Tongue (tissue), 2 donors: ENCODE measurements around the gene GLT1D1. TPM values are rescaled to one million over a fixed set of nuclear protein-coding genes. Genes with fewer than 3 reads are reported as not detected.
A peak's percentile ranks its signal among the peaks of the same experiment; 100 is the strongest.
"Not testable (repeated sequence)": the region's sequence is repeated elsewhere in the genome, so short reads cannot be mapped to it uniquely, and the experiment has no call there.

Experiments used
- DNase-seq: peaks from one replicate; pipeline ENCODE4 v3.0.0-alpha.2; 2015
- total RNA-seq: library from RNA; depleted of rRNA; stranded (reverse); fragments of >200 nt; gene quantifications from one replicate; pipeline ENCODE4 v1.2.3, GENCODE V29; 2014

Gene GLT1D1
- total RNA-seq, 1 donor from 2014 or later = 1.8 TPM

DNA sequence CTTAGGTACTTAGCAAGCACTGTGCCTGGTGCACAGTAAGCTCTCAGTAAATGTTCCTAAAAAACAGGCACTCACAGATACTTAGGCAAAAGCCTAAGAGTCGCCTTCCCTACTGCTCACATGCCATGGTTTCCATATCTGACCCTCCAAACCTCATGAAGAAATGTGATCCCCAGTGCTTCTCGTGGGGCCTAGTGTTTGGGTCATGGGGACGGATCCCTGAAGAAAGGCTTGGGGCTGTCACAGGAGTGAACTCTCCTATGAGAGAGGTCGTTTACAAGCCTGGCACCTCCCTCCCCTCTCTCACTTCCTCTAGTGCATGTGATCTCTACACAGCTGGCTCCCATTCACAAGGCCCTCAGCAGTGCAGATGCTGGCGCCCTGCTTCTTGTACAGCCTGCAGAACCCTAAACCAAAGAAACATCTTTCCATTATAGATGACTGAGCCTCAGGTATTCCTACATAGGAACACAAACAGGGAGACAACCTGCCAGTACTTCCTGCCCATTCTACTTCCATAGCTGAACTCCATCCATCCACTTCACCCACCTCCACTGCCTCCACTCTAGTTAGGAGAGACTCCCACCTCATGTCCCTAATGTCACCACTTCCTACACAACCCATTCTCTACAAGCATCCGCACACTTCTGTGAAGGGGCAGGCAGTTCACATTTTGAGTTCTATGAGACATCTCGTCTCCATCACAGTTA is 32.4 kb upstream of the GLT1D1 start:
- no peak for DNase-seq

DNA sequence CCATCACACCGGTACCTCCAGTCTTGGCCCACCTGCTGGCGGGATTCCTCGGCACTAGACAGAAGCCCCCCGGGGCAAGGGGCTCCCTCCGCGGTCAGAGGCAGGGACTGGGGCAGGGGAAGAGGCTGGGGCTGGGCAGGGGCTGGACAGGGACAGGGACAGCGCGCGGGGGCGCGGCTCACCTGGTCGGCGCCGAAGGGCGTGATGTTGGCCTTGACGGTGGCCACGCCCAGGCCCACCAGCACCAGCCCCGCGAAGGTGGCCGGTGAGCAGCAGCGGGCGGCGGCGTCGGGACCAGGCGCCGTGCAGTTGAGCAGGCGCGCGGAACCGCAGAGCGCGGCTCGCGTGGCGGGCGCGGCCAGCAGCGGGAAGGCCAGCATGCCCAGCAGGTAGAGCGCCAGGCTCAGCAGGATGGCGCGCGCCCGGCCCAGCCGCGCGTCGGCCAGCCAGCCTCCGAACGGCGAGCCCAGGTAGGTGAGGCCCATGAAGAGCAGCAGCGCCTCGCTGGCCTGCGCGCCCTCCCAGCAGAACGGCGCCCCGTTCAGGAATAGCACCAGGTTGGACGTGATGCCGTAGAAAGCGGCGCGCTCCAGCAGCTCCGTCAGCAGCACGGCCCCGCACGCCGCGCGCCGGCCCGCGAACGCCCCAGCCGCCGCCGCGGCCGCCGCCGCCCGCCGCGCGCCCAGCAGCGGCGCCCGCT is 29.9 kb upstream of the GLT1D1 start:
- no peak for DNase-seq

DNA sequence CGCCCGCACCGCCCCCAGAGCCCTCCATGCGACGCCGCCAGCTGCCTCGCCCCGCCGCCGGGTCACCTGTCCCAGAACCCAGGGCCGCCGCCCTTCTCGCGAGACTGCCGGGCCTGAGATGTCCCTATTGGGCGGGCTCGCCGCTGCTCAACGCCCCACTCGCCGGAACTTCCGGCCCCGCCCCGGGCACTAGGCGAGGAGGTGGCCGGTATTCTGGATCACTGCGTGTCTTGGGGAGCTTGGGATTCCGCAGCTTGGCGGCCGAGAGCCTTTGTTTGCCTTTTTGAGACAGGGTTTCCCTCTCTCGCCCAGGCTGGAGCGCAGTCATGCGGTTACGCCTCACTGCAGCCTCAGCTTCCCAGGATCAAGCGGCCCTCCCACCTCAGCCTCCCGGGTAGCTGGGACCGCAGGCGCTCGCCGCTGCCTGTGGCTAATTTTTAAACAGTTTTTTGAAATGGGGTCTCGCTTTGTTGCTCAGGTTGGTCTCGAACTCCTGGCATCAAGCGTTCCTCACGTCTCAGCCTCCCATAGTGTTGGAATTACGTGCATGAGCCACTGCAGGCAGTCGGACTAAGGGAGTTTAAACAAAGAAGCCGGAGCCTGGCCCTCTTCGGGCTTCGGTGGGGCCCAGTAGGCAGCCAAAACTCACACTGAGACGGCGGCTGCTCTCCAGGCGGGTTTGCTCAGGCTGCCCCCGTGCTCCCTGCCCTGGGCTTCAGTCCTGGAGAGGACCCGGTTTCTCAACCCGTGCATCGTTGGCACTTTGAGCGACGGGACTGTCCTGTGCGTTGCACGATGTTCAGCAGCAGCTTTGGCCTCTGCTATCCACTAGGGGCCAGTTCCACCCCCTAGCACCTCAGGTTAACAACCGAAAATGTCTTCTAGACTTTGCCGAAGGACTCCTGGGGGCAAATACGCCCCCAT is 29.1 kb upstream of the GLT1D1 start, which contains the start of gene SLC15A4:
SLC15A4 (minus strand) TSS at position 43 of the 924 bp plus-strand sequence; CDS start at position 28, 15 bp downstream.
- peak; percentile 97 for DNase-seq

DNA sequence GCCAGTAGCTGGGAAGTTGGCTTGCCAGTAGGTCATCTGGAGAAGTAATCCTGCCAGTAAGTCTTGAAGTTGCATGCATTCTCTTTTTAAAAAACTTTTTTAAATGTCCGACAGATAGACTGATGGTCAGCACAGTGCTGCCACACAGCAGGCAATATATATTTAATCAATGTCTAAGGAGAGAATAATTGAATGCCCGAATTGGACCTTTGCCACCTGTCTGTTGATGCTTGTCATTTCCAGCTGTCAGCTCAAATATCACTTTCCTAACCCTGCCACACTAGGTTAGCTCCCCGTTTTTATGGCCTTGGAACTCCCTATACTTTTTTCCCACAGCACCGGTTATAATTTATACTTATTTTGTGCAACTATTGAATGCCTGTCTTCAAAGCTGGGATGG is 27.4 kb upstream of the GLT1D1 start:
- no peak for DNase-seq

DNA sequence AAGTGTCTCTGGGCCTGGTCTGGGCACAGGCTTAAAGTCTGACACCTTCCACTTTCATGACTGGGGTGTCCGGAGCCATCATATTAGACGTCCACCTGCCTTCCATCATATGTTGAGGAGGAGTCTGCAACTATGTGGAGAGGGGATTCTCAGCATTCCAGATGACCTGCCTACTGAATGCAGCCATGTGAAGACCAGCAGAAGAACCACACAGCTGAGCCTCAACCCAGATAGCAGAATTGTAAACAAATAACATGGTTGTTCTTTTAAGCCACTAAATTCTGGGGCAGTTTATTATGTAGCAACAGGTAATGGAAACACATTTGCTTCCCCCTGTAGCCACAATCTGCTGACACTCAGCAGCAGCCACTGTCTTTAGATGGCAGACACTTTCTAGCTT is 25.6 kb upstream of the GLT1D1 start:
- DNase-seq = no peak

DNA sequence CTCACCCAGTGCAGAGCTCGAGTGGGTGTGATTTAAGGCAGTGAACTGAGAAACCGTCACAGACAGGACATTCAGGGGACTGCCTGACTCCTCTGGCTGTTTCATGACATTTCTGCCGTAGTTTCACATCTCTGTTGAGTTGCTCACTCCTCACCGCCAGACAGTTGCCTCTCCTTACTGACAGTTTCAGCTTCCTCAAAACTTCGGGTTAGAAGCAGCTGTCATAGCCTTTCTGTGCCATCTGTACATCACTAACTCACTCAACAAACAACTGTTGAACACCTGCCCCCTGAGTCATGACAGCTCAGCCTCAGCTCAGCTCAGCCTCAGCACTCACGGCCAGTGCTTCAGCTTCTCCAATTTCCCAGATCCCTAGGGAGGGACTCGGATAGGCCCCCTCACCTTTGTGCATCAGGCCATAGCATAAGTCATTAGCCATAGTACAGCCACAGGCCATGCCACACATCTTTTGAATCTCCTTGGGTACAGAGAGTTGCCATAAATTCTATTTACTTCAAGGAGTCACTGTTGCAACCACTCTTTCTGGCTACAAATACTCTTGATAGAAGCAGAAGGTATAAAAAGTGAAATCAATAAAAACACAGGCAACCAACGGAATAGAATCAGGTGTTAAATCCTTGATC is 23.3 kb upstream of the GLT1D1 start:
- DNase-seq = peak; percentile 57

DNA sequence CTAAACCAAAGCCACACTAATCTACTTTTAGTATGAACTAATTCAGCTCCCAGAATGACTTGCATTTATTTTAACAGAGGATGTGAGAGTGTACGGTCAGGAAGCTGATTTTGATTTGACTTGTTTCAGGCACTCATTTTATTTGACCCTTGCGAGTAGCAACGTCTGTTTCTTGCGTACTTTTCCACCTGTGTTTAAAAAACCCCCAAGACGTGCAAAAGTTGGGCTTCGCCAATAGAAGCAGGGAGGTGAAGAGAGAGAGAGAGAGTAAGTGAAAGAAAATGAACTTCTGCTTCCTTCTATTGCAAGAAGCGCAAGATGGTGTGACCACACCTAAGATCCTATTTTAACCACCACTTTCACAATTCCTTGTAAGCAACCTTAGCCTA is 22.8 kb upstream of the GLT1D1 start:
- no peak for DNase-seq

DNA sequence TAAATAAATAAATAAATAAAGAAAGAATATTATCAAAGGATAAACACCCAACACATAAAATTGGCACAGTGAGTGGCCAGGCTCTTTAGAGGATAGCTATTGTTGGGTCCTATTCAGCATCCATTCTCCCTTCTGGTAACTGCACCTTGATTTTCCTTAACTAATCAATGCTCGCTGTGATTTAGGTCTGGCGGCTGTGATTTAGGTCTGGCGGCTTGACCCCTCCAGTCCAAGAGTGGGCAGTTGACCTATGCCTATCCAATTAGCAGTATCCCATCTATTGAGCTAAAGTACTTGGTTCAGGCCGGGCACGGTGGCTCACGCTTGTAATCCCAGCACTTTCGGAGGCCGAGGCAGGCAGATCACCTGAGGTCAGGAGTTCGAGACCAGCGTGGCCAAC is 19.9 kb upstream of the GLT1D1 start:
- no peak for DNase-seq

DNA sequence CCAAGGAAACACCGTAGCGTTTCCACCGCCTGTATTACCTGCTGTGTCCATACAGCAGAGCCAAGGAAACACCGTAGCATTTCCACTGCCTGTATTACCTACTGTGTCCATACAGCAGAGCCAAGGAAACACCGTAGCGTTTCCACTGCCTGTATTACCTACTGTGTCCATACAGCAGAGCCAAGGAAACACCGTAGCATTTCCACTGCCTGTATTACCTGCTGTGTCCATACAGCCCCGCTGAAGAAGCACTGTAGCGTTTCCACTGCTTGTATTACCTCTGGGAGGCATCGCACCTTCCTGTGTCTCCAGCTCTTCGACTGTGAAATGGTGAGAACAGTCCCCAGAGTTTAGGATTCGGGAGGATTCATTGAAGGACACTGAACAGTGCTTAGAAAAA is 13.4 kb upstream of the GLT1D1 start:
- not testable (repeated sequence) for DNase-seq

DNA sequence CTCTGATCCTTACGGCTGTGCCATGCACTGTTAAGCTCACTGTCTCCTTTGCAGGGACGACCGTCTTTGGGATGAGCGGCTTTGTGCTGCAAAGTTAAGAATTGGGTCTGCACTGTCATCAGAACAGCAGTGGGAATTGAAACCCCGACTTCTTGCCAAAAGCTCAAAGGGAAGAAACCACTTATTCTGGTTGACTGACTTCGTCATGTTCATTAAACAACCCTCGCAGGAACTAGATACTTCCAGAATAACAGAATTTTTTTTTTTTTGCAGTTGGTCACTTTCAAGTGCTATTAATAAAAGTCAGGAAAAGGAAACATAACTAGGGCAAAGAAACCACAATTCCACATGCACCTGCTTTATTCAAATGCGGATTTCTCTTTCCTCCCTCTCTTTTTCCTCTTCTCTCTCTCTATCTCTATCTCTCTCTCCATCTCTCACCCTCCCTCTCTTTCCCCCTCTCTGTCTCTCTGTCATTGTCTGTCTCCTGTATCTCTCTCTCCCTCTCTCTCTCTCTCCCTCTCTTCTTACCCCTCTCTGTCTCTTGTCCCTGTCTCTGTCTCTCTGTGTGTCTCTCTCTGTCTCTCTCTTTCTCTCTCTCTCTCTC is 12.3 kb upstream of the GLT1D1 start:
- no peak for DNase-seq

DNA sequence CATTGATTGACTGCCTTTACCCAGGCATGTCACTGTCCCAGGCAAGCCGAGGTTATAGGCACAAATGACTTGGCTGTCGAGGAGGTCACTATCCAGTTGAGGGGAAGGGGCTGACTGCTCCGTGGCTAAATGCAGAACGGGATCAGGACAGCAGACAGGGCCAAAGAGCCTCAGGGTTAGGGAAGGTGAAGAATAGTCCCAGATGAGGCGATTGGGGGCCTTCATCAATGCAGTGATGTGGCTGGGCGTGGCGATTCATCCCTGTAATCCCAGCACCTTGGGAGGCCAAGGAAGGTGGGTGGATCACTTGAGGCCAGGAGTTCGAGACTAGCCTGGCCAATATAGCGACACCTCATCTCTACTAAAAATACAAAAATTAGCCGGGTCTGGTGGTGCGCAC is 10.7 kb upstream of the GLT1D1 start:
- DNase-seq = no peak

DNA sequence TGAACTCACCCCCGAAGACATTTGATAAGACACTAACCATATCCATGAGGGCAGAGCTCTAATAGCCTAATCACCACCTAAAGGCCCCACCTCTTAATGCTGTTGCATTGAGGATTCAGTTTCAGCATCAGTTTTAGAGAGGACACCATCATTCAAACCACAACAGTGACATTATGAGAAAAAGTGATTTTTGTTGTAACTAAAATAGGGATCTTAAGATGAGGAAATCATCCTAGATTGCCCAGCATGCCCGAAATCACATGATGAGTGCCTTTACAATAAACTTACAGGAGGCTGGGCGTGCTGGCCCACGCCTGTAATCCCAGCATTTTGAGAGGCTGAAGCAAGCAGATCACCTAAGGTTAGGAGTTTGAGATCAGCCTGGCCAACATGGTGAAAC is 9.7 kb upstream of the GLT1D1 start:
- no peak for DNase-seq

DNA sequence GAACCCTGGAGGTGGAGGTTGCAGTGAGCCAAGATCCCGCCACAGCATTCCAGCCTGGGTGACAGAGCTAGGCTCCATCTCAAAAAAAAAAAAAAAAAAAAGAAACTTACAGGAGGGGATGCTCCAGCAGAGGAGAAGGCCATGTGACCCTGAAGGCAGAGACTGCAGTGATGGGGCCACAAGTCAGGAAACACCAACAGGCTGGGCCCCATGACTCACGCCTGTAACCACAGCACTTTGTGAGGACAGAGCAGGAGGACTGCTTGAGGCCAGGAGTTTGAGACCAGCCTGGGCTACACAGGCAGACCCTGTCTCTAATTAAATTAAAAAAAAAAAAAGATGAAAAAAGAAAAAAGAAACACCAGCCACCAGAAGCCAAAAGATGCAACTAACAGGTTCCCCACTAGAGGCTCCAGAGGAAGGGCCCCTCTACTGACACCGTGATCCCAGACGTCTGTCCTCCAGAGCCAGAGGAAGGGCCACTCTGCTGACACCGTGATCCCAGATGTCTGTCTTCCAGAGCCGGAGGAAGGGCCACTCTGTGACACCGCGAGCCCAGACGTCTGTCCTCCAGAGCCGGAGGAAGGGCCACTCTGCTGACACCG is 9.1 kb upstream of the GLT1D1 start:
- DNase-seq = no peak

DNA sequence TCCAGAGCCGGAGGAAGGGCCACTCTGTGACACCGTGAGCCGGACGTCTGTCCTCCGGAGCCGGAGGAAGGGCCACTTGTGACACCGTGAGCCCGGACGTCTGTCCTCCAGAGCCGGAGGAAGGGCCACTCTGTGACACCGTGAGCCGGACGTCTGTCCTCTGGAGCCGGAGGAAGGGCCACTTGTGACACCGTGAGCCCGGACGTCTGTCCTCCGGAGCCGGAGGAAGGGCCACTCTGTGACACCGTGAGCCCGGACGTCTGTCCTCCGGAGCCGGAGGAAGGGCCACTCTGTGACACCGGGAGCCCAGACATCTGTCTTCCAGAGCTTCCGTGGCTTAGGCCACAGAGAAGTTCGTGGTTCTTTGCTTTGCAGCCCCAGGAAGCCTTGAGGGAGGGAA is 6.6 kb upstream of the GLT1D1 start:
- DNase-seq = not testable (repeated sequence)

DNA sequence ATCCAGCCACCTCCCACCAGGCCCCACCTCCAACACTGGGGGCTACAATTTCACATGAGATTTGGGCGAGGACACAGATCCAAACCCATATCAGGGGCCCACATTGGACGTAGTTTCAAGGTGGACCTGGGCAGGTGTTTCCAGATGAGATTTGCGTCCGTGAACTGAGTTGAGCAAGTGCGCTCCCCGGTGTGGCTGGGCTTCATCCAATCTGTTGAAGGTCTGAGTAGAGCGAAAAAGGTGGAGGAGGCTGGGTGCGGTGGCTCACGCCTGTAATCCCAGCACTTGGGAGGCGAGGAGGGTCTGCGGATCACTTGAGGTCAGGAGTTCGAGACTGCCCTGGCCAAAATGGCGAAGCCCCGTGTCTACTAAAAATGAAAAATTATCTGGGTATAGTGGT is 4.9 kb upstream of the GLT1D1 start:
- no peak for DNase-seq

DNA sequence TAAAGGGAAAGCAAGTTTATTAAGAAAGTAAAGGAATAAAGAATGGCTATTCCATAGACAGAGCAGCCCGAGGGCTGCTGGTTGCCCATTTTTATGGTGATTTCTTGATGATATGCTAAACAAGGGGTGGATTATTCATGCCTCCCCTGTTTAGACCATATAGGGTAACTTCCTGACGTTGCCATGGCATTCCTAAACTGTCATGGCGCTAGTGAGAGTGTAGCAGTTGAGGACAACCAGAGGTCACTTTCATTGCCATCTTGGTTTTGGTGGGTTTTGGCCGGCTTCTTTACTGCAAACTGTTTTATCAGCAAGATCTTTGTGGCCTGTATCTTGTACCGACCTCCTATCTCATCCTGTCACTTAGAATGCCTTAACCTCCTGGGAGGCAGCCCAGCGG is 3.5 kb upstream of the GLT1D1 start:
- not testable (repeated sequence) for DNase-seq

DNA sequence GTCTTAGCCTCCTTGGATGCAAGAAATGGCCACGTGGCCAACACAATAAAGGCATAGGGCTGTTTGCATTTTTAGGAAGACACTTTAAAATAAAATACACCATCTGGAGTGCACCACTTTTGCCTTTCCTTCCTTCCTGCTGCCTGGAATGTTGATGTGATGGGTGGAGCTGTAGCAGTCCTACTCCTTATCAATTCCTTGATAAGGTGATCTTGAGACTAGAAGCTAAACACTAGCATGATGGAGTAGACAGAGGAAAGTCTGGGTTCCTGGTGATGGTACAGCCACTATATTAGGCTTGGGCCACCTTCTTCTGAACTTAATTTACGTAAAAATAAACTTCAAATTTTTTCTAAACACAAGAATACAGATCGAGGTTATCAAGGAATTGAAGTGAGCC is 2.9 kb upstream of the GLT1D1 start:
- no peak for DNase-seq

DNA sequence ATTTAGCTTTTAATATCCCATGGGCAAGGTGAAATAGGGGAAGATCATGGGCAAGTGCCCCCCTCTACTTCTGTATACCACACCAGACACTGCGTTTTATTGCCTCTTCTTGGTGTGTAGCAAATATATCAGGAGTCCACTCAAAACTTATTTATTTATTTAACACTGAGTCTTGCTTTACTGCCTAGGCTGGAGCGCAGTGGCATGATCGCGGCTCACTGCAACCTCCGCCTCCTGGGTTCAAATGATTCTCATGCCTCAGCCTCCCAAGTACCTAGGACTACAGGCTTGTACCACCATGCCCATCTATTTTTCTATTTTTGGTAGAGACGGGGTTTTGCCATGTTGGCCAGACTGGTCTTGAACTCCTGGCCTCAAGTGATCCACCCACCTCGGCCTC is 1.8 kb upstream of the GLT1D1 start:
- DNase-seq = not testable (repeated sequence)

DNA sequence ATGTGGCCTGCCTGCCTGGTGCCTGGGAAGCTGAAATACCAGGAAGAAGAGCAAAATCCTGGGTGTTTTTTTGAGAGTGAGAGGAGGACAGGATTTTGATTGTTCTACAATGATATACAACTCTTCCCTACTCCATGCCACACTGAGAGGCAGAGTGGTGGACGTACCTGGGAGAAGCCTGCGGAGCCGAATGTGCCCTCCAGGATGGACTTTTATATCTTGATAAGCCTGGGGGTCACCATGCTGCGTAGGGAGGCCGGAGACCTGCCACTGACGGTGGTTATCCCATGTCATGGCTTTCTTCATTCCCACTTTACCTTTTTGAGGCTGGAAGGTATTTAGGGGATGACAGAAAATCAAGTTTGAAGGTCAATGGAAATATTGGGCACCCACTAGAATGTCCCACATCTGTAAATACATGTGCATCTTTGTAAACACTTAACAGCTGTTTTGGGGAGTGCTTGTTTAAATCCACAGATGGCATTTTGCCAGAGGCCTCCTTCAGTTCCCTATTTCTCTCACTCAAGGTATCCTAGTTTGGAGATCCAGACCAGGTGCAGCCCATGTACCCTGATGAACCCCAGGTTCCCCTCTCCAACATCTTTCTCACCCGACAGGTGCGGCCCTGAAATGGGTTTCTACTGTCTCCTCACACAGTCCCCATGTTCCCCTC is 1.1 kb upstream of the GLT1D1 start:
- no peak for DNase-seq

DNA sequence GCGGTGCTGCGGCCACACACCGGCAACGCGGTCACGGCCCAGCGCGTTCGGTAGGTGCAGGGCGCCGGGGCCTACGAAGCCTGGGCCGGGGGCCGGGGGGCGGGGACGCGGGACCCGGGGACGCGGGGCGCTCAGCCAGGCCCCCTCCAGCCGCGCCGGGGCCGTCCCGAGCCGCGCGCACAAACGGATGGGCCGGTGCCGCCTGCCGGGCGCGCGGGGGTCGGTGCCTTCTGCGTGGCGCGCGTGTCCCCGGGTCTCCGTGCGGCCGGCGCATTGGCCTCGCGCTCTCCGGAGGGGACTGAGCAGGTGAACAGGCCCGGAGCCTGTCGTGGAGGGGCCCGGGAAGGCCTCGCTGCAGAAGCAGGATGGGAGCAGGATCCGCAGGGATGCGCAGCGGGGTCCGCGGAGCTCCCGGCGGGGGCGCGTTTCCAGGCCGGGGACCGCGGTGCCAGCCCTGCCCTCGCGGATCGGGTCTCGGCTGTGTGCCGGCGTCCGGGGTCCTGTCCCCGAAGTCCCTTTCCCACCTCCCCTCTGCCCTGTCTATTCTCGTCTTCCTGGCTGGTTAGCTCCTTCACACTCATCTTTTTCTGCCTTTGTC is 421 bp downstream of the GLT1D1 start:
- peak; percentile 27 for DNase-seq
